GOT3 (cell line): ENCODE measurements around the gene FBXW11.
"Not testable (repeated sequence)": the region's sequence is repeated elsewhere in the genome, so short reads cannot be mapped to it uniquely, and the experiment has no call there.

Experiments
- DNase-seq: peaks from one replicate; lab custom pipeline; 2025; ENCODE audit warnings: mixed read lengths; lab: John Stamatoyannopoulos, UW

Gene FBXW11

DNA sequence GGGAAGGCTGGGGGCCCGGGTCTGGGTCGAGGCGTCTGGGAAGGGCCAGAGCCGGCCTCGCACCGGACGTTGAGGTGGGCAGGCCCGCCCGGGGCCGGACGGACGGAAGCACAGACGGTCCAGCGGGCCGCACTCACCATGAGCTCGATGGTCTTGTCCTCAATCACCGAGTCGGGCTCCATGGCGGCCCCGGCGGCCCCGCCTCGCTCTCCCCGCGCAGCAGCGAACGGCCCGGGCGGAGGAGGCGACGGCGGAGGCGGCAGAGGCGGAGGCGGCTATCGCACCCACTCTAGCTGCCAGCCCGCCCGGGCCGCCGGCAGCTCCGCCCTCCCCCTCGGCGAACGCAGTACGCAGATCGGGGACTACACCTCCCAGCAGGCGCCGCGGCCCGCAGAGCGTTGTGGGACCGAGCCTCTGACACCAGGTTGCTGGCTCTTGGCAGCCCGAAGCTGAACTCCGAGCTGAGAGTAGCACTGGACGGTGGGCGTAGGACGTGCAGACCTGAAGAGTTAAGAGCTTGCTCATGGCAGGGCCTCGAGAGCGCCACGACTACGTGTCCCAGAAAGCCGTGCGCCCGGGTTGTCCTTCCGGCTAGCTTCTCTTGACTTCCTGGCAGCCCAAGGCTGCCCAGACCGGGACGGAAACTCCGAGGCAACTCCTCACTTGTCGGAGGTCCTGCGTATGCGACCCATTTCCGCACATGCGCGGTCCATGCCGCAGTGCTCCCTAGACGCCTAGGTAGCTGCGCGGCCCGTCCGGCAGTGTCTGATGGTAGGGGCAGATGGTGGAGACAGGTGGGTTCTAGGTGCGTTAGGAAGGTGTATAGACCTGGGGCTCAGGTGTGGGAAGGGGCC lies at the start of gene FBXW11:
FBXW11 (minus strand) TSS at position 318 of the 854 bp plus-strand sequence; CDS start at position 182, 136 bp downstream.
- DNase-seq: peak; percentile 94

- DNase-seq: no peak
Observed at GRCh38 chr5:172055996-172056395, 49.6 kb upstream of the FBXW11 start.

DNA sequence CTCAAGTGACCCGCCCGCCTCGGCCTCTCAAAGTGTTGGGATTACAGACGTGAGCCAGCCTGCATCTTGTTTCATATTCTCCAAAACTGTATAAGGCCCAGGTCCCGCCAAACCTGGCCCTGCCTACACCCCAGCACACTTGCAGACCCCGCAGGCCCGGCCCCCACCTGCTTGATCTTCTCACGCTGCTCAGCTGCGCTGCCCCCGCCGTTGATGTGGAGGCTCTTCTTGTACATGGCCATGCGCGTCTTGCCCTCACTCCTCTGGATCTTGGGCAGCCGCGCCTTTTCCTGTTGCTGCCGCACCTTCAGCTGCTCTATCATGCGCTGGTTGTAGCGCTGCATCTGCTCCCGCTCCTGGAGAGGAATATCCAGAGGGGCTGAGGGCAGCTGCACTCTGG lies 49.0 kb upstream of the FBXW11 start:
- no peak for DNase-seq

- no peak for DNase-seq
Observed at GRCh38 chr5:172054611-172055153, 48.2 kb upstream of the FBXW11 start.

- no peak for DNase-seq
Observed at GRCh38 chr5:172052450-172053236, 46.2 kb upstream of the FBXW11 start.

- DNase-seq: no peak
Observed at GRCh38 chr5:172051643-172052339, 45.4 kb upstream of the FBXW11 start.

DNA sequence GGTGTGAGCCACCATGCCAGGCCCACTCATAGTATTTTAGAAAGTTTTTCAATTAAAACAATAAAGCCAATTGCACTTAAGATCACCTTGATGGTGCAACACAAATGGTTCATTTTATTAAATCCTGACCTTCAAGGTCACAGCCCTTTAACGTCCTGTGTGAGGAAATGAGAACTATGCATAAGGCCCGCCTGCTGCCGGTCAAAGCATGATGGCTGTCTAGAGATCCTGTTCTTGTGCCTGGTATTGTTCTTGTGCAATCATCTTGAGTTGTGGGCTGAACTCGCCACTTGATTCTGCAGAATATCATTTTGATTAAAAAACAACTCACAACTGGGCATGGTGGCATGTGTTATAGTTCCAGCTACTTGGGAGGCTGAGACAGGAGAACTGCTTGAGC lies 43.6 kb upstream of the FBXW11 start:
- DNase-seq: no peak

- DNase-seq: no peak
Observed at GRCh38 chr5:172049226-172049796, 42.9 kb upstream of the FBXW11 start.

GRCh38 chr5:172048539-172049101 lies 42.2 kb upstream of the FBXW11 start:
- no peak for DNase-seq

DNA sequence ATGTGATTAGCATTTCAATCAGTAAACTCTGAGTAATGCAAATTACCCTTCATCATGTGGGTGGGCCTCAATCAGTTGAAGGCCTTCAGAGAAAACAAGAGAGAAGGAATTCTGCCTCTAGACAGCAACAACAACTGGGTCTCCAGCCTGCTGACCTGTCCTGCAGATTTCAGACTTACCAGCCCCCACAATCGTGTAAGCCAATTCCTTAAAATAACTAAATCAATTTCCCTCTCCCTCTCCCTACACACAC lies 41.7 kb upstream of the FBXW11 start:
- DNase-seq: no peak

DNA sequence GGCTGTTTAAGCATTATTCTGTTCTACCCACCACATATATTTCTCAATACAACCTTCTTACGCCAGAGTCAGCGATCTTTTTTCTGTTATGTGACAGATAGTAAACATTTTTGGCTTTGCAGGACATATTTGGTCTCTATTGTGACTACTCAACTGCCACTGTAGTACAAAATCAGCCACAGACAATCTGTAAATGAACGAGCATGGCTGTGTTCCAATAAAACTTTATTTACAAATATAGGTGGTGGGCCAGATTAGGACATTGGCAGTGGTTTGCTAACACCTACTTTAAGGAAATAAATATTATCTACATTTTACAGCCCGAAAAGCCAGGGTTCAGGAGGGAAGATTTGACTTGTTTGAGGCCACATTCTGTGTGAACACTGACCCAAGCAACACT lies 40.2 kb upstream of the FBXW11 start:
- DNase-seq: no peak

GRCh38 chr5:172045315-172045632 lies 38.8 kb upstream of the FBXW11 start:
- no peak for DNase-seq

DNA sequence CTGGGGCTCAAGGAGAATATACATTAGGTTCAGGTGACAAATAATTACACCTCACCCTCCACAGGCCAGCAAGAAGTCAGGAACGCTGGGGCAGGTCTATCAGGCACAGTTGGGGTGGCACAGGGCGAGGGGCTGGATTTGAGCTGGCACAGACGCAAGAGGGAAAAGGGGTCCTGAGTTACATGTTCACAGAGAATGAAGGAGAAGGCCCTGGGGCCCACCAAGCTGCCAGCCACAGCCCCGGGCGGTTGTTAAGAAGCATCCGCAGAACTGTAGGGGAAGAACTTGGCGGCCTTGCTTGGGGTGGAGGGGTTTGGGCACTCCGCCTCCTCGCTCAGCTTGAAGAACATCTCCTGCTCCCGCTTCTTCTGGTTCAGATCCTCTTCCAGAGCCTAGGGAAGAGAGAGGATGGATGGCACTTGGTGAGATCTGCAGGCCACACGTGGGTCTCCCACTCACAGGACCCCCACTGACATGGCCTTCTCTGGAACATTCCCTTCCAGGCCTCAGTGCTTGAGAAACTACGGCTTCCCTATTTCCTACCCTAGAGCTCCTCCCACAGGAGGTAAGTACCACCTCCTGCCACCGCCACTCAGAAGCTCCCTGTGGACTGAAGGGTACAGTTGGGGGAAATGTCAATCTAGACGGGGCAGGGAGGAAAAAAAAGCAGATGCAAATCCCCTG lies 38.3 kb upstream of the FBXW11 start:
- DNase-seq: no peak

DNA sequence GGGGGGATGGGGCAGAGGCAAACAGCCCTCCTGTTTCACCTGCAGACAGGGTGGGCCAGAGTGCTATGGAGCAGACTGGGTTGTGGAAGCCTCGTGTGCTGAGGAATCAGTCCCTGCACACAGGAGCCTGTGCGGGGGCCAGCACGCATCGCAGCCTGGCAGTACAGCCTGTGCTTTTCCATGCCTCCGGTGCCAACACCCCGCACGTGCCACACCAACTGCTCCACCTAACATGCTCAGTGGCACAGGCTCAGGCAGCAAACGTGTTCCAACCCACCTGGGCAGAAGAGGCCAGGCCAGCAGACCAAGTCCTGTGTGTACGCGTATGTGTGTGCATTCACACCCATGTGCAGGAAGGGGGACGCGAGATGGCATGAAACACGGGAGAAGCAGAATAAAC lies 37.4 kb upstream of the FBXW11 start:
- no peak for DNase-seq

DNA sequence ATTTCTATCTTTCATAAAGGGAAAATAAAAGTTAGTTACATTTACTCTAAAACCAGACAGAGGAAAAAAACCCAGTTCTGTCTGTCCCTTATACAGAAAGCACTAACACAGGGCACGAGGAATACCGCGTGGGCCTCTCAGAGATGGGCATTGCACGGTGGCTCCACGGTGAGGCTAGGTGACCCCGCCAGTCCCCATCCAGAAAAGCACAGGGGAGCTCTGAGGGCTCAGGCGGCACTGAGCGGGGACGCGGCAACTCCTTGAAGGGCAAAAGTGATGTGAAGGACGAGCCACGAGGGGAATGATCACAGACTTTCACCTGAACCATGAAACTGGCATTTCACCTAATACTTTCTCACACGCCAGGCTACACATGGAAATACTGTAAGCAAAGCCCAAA lies 35.7 kb upstream of the FBXW11 start:
- no peak for DNase-seq

DNA sequence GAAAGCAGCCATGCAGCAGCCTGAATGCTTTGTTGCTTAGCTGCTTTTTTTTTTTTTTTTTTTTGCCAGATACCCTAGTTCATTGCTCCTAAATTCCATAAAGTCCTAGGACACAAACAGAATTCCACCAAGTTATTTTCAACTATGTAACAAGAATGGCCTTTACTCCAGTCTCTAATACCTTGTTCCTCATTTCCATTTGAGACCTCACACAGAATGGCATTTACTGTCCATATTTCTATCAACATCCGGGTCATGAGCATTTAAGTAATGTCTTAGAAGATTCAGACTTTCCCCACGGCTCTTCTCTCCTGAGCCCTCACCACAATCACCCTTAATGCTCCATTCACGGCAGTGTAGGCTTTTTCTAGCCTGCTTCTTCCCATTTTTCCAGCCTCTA lies 31.7 kb upstream of the FBXW11 start:
- no peak for DNase-seq

DNA sequence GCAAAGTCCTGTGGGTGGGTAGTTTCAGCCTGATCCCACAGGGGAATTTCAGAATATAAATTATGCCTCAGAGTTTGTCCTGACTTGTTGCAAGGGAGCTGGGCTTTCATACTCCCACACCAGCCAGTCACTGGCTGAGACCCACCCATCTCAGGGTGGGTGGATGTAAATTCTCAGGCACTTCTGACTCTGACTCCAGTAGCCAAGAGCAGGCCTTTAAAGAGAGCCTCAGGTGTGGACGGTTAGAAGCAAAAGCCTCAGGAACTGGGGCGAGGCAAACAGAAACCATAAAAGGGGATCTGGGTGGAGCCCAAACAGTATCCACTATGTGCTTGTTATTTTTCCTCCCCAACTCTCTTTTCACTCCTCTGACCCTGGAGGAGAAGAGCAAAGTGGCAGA lies 28.6 kb upstream of the FBXW11 start:
- DNase-seq: no peak

- no peak for DNase-seq
Observed at GRCh38 chr5:172031894-172032461, 25.5 kb upstream of the FBXW11 start.

GRCh38 chr5:172029876-172030275 lies 23.4 kb upstream of the FBXW11 start:
- no peak for DNase-seq

DNA sequence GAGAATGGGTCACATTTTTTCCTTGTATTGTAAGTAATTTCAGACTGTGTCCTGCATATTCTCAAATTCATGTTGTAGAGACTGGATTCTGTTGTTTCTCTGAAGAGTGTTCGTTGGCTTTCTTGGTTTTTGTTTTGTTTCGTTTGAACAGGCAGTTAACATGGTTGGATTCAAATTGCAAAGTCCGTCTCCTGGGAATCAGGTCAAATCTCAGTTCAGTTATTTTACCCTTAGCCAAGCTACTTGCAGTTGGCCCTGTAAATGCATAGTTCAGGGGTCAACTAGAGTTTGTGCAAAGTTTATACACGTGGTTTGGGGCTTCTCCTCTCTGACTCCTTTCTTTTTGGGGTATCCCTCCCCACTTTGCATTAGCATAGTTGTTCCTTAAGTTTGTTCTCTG lies 21.7 kb upstream of the FBXW11 start:
- DNase-seq: no peak

DNA sequence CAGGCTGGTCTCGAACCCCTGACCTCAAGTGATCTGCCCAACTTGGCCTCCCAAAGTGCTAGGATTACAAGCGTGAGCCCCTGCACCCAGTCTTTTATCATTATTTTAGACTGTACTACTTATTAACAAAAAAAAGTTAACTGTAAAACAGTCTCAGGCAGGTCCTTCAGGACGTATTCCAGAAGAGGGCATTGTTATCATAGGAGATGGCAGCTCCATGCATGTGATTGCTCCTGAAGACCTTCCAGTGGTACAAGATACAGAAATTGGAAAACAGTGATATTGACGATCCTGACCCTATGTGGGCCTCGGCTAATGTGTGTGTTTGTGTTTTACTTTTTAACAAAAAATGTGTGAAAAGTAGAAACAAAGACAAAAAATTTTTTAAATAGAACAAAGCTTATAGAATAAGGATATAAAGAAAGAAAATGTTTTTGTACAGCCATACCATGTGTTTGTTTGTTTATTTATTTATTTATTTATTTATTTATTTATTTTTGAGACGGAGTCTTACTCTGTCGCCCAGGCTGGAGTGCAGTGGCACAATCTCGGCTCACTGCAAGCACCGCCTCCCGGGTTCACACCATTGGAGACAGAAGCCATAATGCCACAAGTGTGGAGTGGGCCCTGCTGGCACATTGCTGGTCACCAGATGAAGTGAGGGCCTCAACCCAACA lies 13.8 kb upstream of the FBXW11 start:
- not testable (repeated sequence) for DNase-seq
